Body of pancreas (tissue), 4 donors: ENCODE data around the gene ADCY10. TPM values are rescaled to one million over a fixed set of nuclear protein-coding genes. Genes with fewer than 3 reads are reported as not detected.
A peak's percentile ranks its signal among the peaks of the same experiment; 100 is the strongest.

Experiments used
- ATAC-seq: fragments of 150-250 bp; one replicate; pipeline ENCODE4 v1.9.1; 2016
- DNase-seq, 4 donors: peaks; one replicate each; pipeline ENCODE4 v3.0.0-alpha.2; 2019
- H3K27ac ChIP-seq, 4 donors: fragments of 200-600 bp; sonication (generic); 1 replicate in 3 of 4; 2 replicates in 1 of 4; pipeline versions ENCODE4 v1.5.1 to v1.6.1; 2016 to 2019; ENCODE audit warnings: mild to moderate bottlenecking in 1 of 4, mixed read lengths in 1 of 4, moderate library complexity in 1 of 4
- H3K27me3 ChIP-seq, 2 donors: fragments of 200-600 bp; sonication (generic); one replicate each; pipeline ENCODE4 v1.6.0; 2016; ENCODE audit warnings: mild to moderate bottlenecking in 1 of 2
- H3K36me3 ChIP-seq, 2 donors: fragments of 200-600 bp; sonication (generic); replicated peaks in 1 of 2; 2 replicates each; pipeline ENCODE4 v1.5.1; 2016; ENCODE audit warnings: low read depth in 2 of 2; ENCODE audit not compliant: insufficient read depth in 1 of 2
- H3K4me1 ChIP-seq: fragments of 200-600 bp; sonication (generic); one replicate; pipeline ENCODE4 v1.6.0; 2016
- H3K4me3 ChIP-seq, 2 donors: fragments of 200-600 bp; sonication (generic); 1 replicate in 1 of 2; 2 replicates in 1 of 2; pipeline ENCODE4 v1.5.1; 2016 to 2019
- H3K9me3 ChIP-seq, 3 donors: fragments of 200-600 bp; sonication (generic); 1 replicate in 2 of 3; 2 replicates in 1 of 3; pipeline ENCODE4 v1.5.1; 2016
- CTCF ChIP-seq, 7 experiments: fragments of 450-650 bp in 4 of 7; fragments of 200-600 bp in 3 of 7; sonication (generic) in 3 of 7; IDR thresholded peaks; one replicate each; pipeline ENCODE4 v1.5.1; 2016 to 2019; ENCODE audit warnings: antibody characterized with exemption in 7 of 7
- POLR2A ChIP-seq, 3 donors: fragments of 450-650 bp; IDR thresholded peaks; one replicate each; pipeline ENCODE4 v1.6.1; 2016; ENCODE audit warnings: antibody characterized with exemption in 3 of 3, mild to moderate bottlenecking in 2 of 3
- WGBS, 2 donors: methylation state at CpG; one replicate each; pipeline ENCODE4 v1.1.5; 2017; 5-methylcytosine and 5-hydroxymethylcytosine counted together
- intact Hi-C: fragments of 100-400 bp; cut with DNase I; formaldehyde crosslinking; loops from one replicate; pipeline ENCODE4 v1.15.1; 2023
- total RNA-seq, 2 donors: library from RNA; depleted of rRNA; stranded (reverse); fragments of >200 nt; gene quantifications; one replicate each; pipeline ENCODE4 v1.1.0, GENCODE V29; 2016

Gene ADCY10
- total RNA-seq, 2 donors from 2014 or later = 0.26 TPM; not detected in 1

GRCh38 chr1:167938080-167938636 is 24.2 kb upstream of the ADCY10 start:
- no peaks in the 10 kb centered on the region for H3K36me3 ChIP-seq
- no peak for ATAC-seq
- peak overlapping the region in 1 of 2 donors; percentile 98 for H3K4me3 ChIP-seq
- H3K27ac ChIP-seq = peak overlapping the region in 2 of 4 donors; percentile 94 to 96
- no peaks in the 10 kb centered on the region for H3K9me3 ChIP-seq
- H3K4me1 ChIP-seq = peaks cover 22% of the 10 kb centered on the region
- intact Hi-C loops = no loop called here
- DNase-seq = no peak
- H3K27me3 ChIP-seq = no peaks in the 10 kb centered on the region
- 35 to 36% methylated on average over 5 of the region's 5 CpGs for WGBS, 2 donors
- TF ChIP-seq POLR2A (IDR thresholded peaks at IDR 0.05) (no peak), CTCF (IDR thresholded peaks at IDR 0.05) (no peak)

GRCh38 chr1:167937709-167938010 is 23.7 kb upstream of the ADCY10 start:
- Histone ChIP-seq H3K36me3 (no peaks in the 10 kb centered on the region), H3K27me3 (no peaks in the 10 kb centered on the region), H3K4me3 (peak overlapping the region in 1 of 2 donors; percentile 98), H3K27ac (peak overlapping the region in 3 of 4 donors; percentile 94 to 97 (median 96)), H3K9me3 (no peaks in the 10 kb centered on the region), H3K4me1 (peaks cover 27% of the 10 kb centered on the region)
- TF ChIP-seq POLR2A (IDR thresholded peaks at IDR 0.05) = no peak
- no peak for TF ChIP-seq CTCF (IDR thresholded peaks at IDR 0.05)
- DNase-seq (no peak), ATAC-seq (no peak)
- intact Hi-C loops = no loop called here
- WGBS, 2 donors = 0 to 1% methylated on average over 5 of the region's 5 CpGs

GRCh38 chr1:167936930-167937708 is 23.2 kb upstream of the ADCY10 start, which contains the start of gene MPC2:
Gene MPC2, minus strand, starts transcription at chr1:167937072. Its CDS starts 1,231 bp downstream, at chr1:167935841.
- peak within 1 kb of the TSS; percentile 91 to 97 (median 95) for H3K27ac ChIP-seq
- no peaks in the 10 kb centered on the region for H3K9me3 ChIP-seq
- TF ChIP-seq POLR2A (IDR thresholded peaks at IDR 0.05) = peak in 2 of 3 donors; percentile 44
- no peak for TF ChIP-seq CTCF (IDR thresholded peaks at IDR 0.05)
- DNase-seq (peak; percentile 69 to 83 (median 74)), ATAC-seq (peak; percentile 0)
- 0% methylated on average over 20 to 46 of the region's 51 CpGs for WGBS, 2 donors
- H3K4me1 ChIP-seq = peaks cover 27% of the 10 kb centered on the region
- no peaks in the 10 kb centered on the region for H3K36me3 ChIP-seq
- intact Hi-C loops = no loop called here
- H3K27me3 ChIP-seq = no peaks in the 10 kb centered on the region
- H3K4me3 ChIP-seq = peak within 1 kb of the TSS; percentile 91 to 98

GRCh38 chr1:167936068-167936929 is 22.4 kb upstream of the ADCY10 start, which contains the start of gene DCAF6:
Gene DCAF6, plus strand, starts transcription at chr1:167936683. Its CDS starts 229 bp downstream, at chr1:167936912.
- Histone ChIP-seq H3K4me3 (peak within 1 kb of the TSS; percentile 91 to 98), H3K27me3 (no peaks in the 10 kb centered on the region), H3K4me1 (peaks cover 27% of the 10 kb centered on the region), H3K27ac (peak within 1 kb of the TSS; percentile 91 to 97 (median 95)), H3K36me3 (no peaks in the 10 kb centered on the region), H3K9me3 (no peaks in the 10 kb centered on the region)
- ATAC-seq (peak; percentile 93), DNase-seq (peak; percentile 97 to 99 (median 98))
- WGBS, 2 donors = 0% methylated on average over 17 to 58 of the region's 58 CpGs
- TF ChIP-seq CTCF (IDR thresholded peaks at IDR 0.05) (peak in 1 of 7 experiments; percentile 4), POLR2A (IDR thresholded peaks at IDR 0.05) (peak; percentile 78 to 93 (median 90))
- intact Hi-C loops = no loop called here
